ENCODE data around the gene C11orf68. TPM values are rescaled to one million over a fixed set of nuclear protein-coding genes. Genes with fewer than 3 reads are reported as not detected.

Gene C11orf68
- total RNA-seq, 3 donors from 2014 or later = 13.9 to 15.4 (median 14.0) TPM

DNA sequence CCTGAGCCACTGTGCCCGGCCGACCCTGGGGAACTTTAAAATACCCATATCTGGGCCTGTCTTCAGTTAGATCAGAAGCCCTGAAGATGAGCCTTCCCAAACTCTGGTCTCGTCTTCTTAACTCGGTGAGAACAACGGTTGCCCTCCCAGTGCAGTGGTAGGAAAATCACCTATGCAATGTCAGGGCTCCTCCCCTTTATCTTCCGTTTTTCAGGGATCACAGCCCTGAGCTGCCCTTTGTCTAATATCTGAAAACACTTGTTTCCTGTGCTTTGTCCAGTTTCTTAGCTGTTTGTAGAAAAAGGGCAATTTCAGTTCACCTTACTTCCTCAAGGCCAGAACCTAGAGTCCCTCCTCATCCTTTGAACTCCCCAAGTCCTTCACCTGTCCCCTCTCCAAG is 9.8 kb upstream of the C11orf68 start:
- no peak for DNase-seq
- Mint-ChIP-seq H3K9me3 (no peaks in the 10 kb centered on the region), H3K4me1 (ENCODE audit: low read depth) (peaks cover 33% of the 10 kb centered on the region), H3K27me3 (ENCODE audit: low read depth) (no peaks in the 10 kb centered on the region), H3K4me3 (peak overlapping the region; percentile 49), H3K36me3 (ENCODE audit: insufficient read depth) (no peaks in the 10 kb centered on the region)
- ATAC-seq = no peak

DNA sequence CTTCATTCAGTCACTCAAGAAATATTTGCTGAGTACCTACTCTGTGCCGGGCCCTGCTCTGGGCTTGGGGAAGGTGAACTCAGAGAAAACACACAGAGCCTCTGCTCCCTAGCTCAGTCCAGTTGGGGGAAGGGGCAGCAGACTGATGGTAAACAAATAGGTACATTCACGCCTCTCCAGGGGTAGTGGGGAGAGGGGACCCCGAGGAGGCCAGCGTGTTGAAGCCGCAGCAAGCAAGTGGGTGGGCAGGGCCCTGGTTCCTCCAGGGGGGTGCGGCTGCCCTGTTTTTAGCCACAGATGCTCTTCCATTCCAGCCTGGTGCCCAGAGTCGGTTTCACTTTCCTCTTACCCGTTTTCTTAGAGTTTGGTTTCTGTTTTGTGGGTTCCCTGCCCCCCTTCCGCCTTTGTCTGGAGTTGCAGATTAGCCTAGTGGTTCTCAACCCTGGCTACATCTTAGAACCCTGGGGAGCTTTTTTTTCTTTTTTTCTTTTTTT is 9.1 kb upstream of the C11orf68 start:
- peak overlapping the region; percentile 49 for H3K4me3 Mint-ChIP-seq
- ATAC-seq (peak; percentile 93), DNase-seq (peak; percentile 67)
- H3K27me3 Mint-ChIP-seq (ENCODE audit: low read depth) = no peaks in the 10 kb centered on the region
- no peaks in the 10 kb centered on the region for H3K9me3 Mint-ChIP-seq
- H3K36me3 Mint-ChIP-seq (ENCODE audit: insufficient read depth) = peaks cover 2% of the 10 kb centered on the region
- peaks cover 33% of the 10 kb centered on the region for H3K4me1 Mint-ChIP-seq (ENCODE audit: low read depth)

DNA sequence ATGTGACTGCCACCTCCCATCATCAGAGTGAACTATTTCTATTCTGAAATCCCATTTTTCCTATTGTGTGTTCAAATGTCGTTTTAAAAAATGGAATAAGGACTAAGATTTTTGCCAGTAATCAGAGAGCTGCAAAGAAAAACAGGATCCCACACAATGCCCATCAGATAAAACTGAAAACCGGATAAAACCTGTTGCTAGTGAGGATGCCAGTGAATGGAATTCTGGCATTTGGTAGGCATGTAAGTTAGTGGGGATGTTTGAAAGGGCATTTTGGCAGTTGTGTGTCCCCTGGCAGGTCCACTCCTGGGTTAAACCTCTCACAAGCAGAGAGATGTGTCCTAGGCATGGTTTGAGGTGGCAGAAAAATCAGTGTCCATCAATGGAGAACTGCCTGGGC is 6.5 kb upstream of the C11orf68 start:
- DNase-seq = no peak
- Mint-ChIP-seq H3K4me3 (no peak overlapping the region), H3K36me3 (ENCODE audit: insufficient read depth) (peaks cover 8% of the 10 kb centered on the region), H3K4me1 (ENCODE audit: low read depth) (peaks cover 39% of the 10 kb centered on the region), H3K27me3 (ENCODE audit: low read depth) (no peaks in the 10 kb centered on the region), H3K9me3 (no peaks in the 10 kb centered on the region)
- no peak for ATAC-seq

DNA sequence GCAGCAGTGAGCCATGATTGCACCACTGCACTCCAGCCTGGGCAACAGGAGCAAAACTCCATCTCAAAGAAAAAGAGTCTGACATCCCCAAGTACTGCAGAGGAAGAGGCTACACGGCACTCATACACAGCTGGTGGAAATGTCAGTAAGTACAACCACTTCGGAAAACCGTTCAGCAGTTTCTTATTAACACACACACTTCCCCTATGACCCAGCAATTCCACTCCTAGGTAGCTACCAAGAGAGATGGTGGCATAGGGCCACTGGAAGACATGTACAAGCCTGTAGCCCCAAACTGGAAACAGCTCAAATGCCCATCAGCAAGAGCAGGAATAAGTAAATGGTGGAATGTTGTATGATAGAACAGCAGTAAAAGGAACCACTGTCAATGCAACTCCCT is 3.7 kb upstream of the C11orf68 start:
- Mint-ChIP-seq H3K9me3 (no peaks in the 10 kb centered on the region), H3K4me1 (ENCODE audit: low read depth) (peaks cover 31% of the 10 kb centered on the region), H3K27me3 (ENCODE audit: low read depth) (no peaks in the 10 kb centered on the region), H3K4me3 (peak overlapping the region; percentile 19), H3K36me3 (ENCODE audit: insufficient read depth) (peaks cover 8% of the 10 kb centered on the region)
- ATAC-seq = no peak
- DNase-seq = no peak

DNA sequence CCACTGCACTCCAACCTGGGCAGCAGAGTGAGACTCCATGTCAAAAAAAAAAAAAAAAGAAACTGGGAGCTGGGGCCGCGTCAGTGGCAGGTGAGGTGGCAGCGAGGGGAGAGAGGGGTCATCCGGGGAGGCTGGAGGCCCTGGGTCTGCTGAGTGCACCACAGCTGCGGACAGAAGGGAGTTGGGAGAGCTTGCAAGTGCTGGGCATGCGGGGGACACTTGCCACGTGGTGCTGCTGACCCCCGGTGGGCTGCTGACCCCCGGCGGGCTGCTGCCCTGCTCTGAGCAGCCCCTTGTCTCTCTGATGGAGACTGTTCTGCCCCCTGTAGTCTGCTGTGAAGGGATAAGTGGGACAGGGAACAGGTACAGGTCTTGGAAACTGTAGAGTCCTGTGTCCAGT is 3.0 kb upstream of the C11orf68 start:
- H3K9me3 Mint-ChIP-seq = no peaks in the 10 kb centered on the region
- no peaks in the 10 kb centered on the region for H3K27me3 Mint-ChIP-seq (ENCODE audit: low read depth)
- H3K4me1 Mint-ChIP-seq (ENCODE audit: low read depth) = peaks cover 30% of the 10 kb centered on the region
- ATAC-seq (no peak), DNase-seq (no peak)
- peak overlapping the region; percentile 7 for H3K4me3 Mint-ChIP-seq
- peaks cover 8% of the 10 kb centered on the region for H3K36me3 Mint-ChIP-seq (ENCODE audit: insufficient read depth)

DNA sequence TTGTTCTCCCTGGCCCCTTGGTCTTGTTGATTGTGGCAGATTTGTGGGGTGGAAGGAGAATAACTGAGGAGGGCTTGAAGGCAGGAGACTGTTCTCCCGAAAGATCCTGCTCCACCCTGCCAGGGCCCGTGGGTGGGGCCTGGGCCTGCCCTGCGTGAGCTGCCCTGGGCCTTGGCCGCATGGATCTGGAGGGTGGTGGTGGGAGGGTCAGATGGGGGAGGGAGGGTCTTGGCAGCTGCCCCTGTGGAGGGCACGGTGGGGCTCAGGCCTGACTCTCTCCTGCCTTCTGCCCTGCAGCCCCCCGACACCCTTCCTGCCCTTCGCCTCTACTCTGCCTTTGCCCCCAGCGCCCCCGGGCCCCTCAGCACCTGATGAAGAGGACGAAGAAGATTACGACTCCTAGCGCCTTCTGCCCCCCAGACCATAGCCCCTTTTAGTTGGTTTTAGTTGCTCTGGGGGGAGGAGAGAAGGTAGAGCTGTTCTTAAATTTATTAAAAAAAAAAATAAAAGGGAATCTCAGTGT is 2.2 kb upstream of the C11orf68 start:
- Mint-ChIP-seq H3K9me3 (no peaks in the 10 kb centered on the region), H3K27me3 (ENCODE audit: low read depth) (no peaks in the 10 kb centered on the region), H3K4me3 (peak overlapping the region; percentile 92), H3K36me3 (ENCODE audit: insufficient read depth) (peaks cover 8% of the 10 kb centered on the region), H3K4me1 (ENCODE audit: low read depth) (peaks cover 35% of the 10 kb centered on the region)
- ATAC-seq (no peak), DNase-seq (no peak)

DNA sequence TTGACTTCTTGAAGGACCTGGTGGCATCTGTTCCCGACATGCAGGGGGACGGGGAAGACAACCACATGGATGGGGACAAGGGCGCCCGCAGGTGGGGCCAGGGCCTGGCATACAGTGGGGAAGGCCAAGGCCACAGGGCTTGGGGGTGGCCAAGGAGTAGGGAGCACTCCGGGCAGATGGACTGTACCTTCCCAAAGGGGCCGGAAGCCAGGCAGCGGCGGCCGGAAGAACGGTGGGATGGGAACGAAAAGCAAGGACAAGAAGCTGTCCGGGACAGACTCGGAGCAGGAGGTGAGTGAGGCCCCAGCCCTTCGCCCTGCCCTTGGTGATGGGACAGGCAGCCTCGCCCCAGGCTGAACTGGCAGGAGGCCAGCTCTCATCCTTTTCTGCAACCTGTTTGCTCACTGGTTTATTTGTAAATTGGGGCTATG is 1.5 kb upstream of the C11orf68 start:
- peaks cover 36% of the 10 kb centered on the region for H3K4me1 Mint-ChIP-seq (ENCODE audit: low read depth)
- DNase-seq (no peak), ATAC-seq (no peak)
- H3K27me3 Mint-ChIP-seq (ENCODE audit: low read depth) = no peaks in the 10 kb centered on the region
- H3K4me3 Mint-ChIP-seq = peak overlapping the region; percentile 92
- peaks cover 8% of the 10 kb centered on the region for H3K36me3 Mint-ChIP-seq (ENCODE audit: insufficient read depth)
- H3K9me3 Mint-ChIP-seq = no peaks in the 10 kb centered on the region

DNA sequence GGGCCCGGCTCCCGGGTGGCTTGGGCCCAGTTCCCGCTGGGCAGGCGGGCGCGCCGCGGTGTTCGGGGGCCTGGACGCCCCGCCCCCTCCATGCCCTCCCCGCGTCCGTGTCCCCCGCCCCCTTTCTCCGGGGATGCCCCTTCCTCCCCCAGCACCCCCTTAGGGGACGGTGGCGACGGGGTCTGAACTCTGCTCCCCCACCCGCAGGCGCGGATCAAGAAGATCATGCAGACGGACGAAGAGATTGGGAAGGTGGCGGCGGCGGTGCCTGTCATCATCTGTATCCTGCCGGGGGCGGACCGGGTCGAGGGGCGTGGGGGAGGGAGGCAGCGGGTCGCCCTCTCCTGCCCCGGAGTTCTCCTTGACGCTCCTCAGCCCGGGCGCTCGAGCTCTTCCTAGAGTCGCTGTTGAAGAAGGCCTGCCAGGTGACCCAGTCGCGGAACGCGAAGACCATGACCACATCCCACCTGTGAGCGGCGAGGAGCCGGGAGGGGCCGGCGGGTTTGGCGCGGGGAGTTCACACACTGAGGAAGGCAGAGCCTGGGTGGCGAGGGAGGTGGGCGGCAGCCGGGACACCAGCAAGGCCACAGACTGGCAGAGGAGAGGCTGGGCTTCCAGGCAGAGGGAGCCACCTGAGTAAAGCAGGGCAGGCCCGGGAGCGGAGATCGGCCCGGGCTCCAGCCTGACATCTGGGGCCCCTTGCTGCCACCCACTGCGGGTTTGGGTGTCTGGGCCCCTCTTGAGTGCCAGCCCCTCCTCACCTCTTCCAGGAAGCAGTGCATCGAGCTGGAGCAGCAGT is 910 bp upstream of the C11orf68 start:
- H3K36me3 Mint-ChIP-seq (ENCODE audit: insufficient read depth) = peaks cover 8% of the 10 kb centered on the region
- peak overlapping the region; percentile 92 for H3K4me3 Mint-ChIP-seq
- ATAC-seq (peak; percentile 50 to 54), DNase-seq (peak; percentile 54)
- H3K27me3 Mint-ChIP-seq (ENCODE audit: low read depth) = no peaks in the 10 kb centered on the region
- no peaks in the 10 kb centered on the region for H3K9me3 Mint-ChIP-seq
- H3K4me1 Mint-ChIP-seq (ENCODE audit: low read depth) = peaks cover 42% of the 10 kb centered on the region

DNA sequence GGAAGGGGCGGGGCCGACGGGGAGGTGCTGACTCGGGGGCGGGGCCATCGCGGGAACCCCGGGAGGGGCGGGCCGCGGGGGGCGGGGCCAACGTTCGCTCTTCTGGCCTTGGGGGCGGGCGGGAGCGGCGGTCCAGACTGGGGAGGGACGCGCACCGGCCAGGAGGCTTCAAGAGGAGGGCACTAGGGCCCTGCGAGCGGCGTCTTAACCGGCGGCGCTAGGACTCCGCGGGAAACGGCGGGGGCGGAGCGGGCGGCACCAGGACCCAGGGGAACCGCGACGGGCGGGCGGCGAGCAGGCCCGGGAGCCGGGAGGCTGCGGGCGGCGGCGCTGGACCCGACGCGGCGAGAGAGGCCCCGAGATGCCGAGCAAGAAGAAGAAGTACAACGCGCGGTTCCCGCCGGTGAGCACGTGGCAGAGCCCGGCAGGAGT is 295 bp upstream of the C11orf68 start, which contains the start of gene DRAP1:
Gene DRAP1 (plus strand): TSS at position 286 of the 432 bp plus-strand sequence. CDS start 76 bp downstream, at position 362.
- ATAC-seq (peak; percentile 90 to 91), DNase-seq (peak; percentile 99)
- Mint-ChIP-seq H3K4me1 (ENCODE audit: low read depth) (peaks cover 45% of the 10 kb centered on the region), H3K4me3 (peak within 1 kb of the TSS; percentile 92), H3K27me3 (ENCODE audit: low read depth) (no peaks in the 10 kb centered on the region), H3K9me3 (no peaks in the 10 kb centered on the region), H3K36me3 (ENCODE audit: insufficient read depth) (peaks cover 8% of the 10 kb centered on the region)

DNA sequence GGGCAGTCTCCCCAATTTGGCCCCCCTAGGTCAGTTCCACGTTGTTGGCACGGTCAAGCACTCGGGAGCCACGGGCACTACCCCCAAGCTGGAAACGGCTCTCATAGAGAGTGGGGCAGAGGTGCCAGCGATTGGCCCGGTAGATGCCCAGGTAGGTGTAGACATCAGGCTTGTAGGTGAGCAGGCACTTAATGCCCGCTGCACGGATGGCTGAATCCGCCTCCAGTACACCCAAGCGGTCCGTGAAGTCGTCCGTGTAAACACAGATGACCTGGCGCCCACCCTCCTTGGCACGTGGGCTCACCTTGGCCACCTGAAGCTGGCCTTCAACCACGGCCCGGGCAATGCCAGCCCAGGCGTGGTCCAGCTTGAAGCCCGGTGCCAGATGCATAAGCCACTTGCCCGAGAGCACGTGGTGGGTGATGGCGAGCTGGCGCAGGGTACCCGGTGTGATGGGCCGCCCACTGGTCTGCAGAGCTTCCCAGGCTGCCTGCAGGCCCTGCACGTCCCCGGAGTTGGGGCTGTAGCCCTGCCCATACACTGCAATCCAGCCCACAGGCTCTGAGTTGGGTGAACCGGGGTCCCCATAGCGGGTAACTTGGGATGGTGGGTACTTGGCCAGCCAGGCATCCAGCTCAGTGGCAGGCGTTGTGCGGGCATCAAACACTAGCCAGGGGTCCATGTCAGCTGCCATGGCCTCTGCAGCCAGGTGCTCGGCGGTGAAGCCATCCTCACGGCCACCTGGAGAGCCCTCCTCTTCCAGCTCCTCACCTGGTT is 1.2 kb downstream of the C11orf68 start:
- Mint-ChIP-seq H3K4me3 (peak overlapping the region; percentile 87), H3K27me3 (ENCODE audit: low read depth) (no peaks in the 10 kb centered on the region), H3K9me3 (no peaks in the 10 kb centered on the region), H3K4me1 (ENCODE audit: low read depth) (peaks cover 41% of the 10 kb centered on the region), H3K36me3 (ENCODE audit: insufficient read depth) (peaks cover 3% of the 10 kb centered on the region)
- no peak for DNase-seq
- ATAC-seq = no peak

DNA sequence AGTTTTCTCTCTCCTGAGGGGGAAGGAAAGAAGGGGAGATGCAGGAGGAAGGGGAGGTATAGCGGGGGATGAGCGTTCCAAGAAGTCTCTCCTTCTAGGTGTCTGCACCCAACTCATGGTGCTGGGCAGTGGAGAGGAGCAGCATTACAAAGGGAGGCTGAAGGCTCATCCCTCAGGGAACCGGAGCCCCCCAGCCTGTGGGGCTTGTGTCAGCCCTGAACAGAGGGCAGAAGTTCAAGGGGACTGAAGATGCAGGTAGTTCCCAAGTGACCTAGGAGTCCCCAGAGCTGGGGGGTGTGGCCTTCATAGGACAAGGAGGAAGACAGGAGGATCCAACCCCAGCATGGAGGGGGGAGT is 1.8 kb downstream of the C11orf68 start:
- Mint-ChIP-seq H3K4me1 (ENCODE audit: low read depth) (peaks cover 36% of the 10 kb centered on the region), H3K36me3 (ENCODE audit: insufficient read depth) (no peaks in the 10 kb centered on the region), H3K9me3 (no peaks in the 10 kb centered on the region), H3K27me3 (ENCODE audit: low read depth) (no peaks in the 10 kb centered on the region), H3K4me3 (peak overlapping the region; percentile 87)
- DNase-seq (no peak), ATAC-seq (no peak)

DNA sequence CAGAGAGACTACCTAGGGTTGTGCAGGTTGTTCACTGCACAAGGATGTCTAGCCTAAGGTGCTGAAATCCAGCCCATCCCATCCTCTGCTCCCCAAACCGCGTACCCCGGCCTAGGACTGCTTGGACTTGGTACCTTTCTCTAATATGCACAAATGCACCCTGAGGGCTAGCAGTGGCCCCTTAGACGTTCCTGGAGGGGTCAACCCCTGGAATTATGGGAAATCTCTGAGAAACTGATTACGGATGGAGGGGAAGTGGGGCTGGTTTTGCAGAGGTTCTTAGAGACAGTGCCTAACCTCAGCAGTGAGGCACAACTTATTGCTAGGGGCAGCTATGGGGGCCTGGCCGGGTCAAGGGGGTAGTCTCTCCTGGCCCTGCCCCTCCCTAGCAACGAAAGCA is 2.5 kb downstream of the C11orf68 start:
- Mint-ChIP-seq H3K36me3 (ENCODE audit: insufficient read depth) (no peaks in the 10 kb centered on the region), H3K9me3 (no peaks in the 10 kb centered on the region), H3K4me3 (peak overlapping the region; percentile 87), H3K4me1 (ENCODE audit: low read depth) (peaks cover 35% of the 10 kb centered on the region), H3K27me3 (ENCODE audit: low read depth) (peaks cover 3% of the 10 kb centered on the region)
- no peak for DNase-seq
- no peak for ATAC-seq

DNA sequence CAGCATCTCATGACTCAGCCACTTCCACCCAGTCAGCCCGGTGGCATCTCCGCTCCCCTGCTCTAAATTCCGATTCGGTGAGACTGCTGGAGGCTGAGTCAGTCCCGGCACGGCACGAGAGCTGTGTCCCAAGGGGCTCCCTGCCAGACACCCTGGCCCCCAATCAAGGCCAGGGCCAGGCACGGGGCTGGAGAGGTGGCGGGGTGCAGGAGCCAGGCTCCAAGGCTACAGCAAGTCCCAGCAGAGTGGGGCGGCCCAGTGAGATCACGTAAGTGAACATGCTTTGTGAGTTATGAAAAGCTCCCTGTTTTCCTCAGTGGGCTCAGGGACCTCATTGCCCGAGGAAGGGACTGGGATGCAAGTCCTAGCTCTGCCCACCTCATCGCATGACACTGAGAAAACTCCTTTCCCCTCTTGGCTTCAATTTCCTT is 3.0 kb downstream of the C11orf68 start:
- no peaks in the 10 kb centered on the region for H3K36me3 Mint-ChIP-seq (ENCODE audit: insufficient read depth)
- H3K9me3 Mint-ChIP-seq = no peaks in the 10 kb centered on the region
- no peak overlapping the region for H3K4me3 Mint-ChIP-seq
- H3K27me3 Mint-ChIP-seq (ENCODE audit: low read depth) = peaks cover 3% of the 10 kb centered on the region
- DNase-seq (no peak), ATAC-seq (no peak)
- H3K4me1 Mint-ChIP-seq (ENCODE audit: low read depth) = peaks cover 34% of the 10 kb centered on the region

DNA sequence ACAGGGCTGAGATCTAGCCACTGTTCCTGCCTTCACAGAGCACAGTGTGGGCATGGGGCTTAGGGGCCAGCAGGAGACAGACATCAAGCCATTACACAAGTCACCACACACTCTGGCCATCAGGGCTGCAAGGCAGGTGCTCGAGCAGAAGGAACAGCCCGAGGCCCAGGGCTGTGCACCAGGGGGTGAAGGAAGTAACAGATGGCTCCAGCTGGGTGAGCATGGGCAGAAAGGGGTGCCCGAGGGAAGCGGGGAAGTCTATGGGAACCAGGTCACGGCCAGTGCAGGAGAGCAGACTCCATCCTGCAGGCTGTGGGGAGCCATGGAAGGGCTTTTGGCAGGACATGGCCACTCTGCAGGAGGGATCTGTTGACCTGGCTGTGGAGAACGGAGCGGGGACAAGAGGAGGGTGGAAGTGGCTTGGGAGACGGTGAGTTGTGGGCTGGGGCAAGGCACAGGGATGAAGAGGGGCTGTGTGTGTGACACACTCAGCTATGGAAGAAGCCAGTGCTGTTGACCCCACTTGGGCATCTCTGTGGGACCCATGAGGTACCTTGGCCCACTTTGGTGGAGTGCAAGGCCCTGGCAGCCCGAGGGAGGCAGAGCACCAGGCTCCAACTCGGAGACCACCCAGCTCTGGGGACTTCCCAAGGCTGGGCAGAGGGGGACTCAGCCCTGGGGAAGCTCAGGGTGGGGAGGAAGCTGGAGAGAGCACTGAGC is 3.6 kb downstream of the C11orf68 start:
- Mint-ChIP-seq H3K27me3 (ENCODE audit: low read depth) (peaks cover 3% of the 10 kb centered on the region), H3K4me1 (ENCODE audit: low read depth) (peaks cover 29% of the 10 kb centered on the region), H3K36me3 (ENCODE audit: insufficient read depth) (no peaks in the 10 kb centered on the region), H3K4me3 (no peak overlapping the region), H3K9me3 (no peaks in the 10 kb centered on the region)
- DNase-seq (no peak), ATAC-seq (no peak)
